Measurements from ENCODE around the gene PTGDS. TPM values are rescaled to one million over a fixed set of nuclear protein-coding genes. Genes with fewer than 3 reads are reported as not detected.
"Not testable (repeated sequence)": the region's sequence is repeated elsewhere in the genome, so short reads cannot be mapped to it uniquely, and the experiment has no call there.

Gene PTGDS
- total and polyA plus RNA-seq, 5 donors = 3,127 to 6,981 (median 5,038) TPM

DNA sequence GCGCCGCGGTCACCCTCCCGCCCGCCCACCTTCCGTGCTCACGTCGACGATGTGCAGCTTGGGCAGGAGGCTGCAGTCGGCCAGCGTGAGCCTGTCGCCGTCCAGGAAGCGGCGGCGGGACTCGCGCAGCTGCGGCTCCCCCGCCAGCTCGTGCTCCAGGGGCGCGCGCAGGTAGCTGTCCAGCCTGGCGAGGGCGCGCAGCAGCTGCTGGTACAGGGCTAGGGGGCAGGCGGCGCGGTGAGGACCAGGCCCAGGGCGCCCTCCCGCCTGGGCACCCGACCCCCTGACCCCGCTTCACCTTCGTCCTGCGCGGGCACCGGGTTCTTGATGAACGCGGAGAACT, 17.6 kb downstream of the PTGDS start:
- intact Hi-C loops (cut with DNase I) = no loop called here
- DNase-seq (peak in 1 of 3 donors; percentile 64), ATAC-seq (no peak)
- WGBS = 27% methylated on average over 40 of the region's 40 CpGs
- Histone ChIP-seq H3K27me3 (ENCODE audit: control insufficient read depth, insufficient read depth) (no peaks in the 10 kb centered on the region), H3K27ac (ENCODE audit: low read length) (no peak overlapping the region), H3K4me3 (ENCODE audit: low read length) (peak overlapping the region; percentile 4), H3K4me1 (ENCODE audit: control insufficient read depth, insufficient read depth, low read length) (peaks cover 8% of the 10 kb centered on the region), H3K9me3 (ENCODE audit: control insufficient read depth, low read length) (no peaks in the 10 kb centered on the region)

GRCh38 chr9:136995362-136995761, 18.1 kb downstream of the PTGDS start:
- ATAC-seq = no peak
- H3K9me3 ChIP-seq (ENCODE audit: control insufficient read depth, low read length) = no peaks in the 10 kb centered on the region
- peak in 1 of 3 donors; percentile 75 for DNase-seq
- H3K27me3 ChIP-seq (ENCODE audit: control insufficient read depth, insufficient read depth) = no peaks in the 10 kb centered on the region
- H3K4me1 ChIP-seq (ENCODE audit: control insufficient read depth, insufficient read depth, low read length) = peaks cover 8% of the 10 kb centered on the region
- no peak overlapping the region for H3K4me3 ChIP-seq (ENCODE audit: low read length)
- intact Hi-C loops (cut with DNase I) = no loop called here
- H3K27ac ChIP-seq (ENCODE audit: low read length) = no peak overlapping the region
- 19% methylated on average over 30 of the region's 30 CpGs for WGBS

DNA sequence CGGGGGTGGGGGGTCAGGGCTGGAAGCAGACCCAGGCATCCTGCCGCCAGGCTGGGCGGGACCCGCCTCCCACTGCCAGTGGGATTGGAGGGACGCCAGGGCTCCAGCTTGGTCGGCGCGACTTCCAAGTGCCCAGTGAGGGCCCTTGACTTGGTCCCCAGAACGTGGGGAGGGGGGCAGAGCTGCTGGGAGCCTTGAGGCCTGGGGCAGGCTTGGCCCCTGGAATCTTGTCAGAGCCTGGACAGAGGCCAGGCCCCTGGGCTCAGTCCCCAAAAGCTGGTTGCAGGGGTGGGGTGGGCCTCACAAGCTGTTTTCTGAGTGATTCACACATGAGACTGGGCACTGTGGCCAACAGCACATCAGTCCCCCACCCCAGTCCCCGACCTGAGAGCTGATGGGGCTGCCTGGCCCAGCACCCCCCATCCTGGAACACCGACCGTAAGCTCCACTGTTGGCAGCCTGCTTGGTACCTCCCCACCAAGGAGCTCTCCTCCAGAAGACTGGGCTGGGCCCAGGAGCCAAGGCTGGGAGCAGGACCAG, 18.5 kb downstream of the PTGDS start:
- Histone ChIP-seq H3K4me3 (ENCODE audit: low read length) (no peak overlapping the region), H3K9me3 (ENCODE audit: control insufficient read depth, low read length) (no peaks in the 10 kb centered on the region), H3K4me1 (ENCODE audit: control insufficient read depth, insufficient read depth, low read length) (peaks cover 8% of the 10 kb centered on the region), H3K27ac (ENCODE audit: low read length) (peak overlapping the region; percentile 12), H3K27me3 (ENCODE audit: control insufficient read depth, insufficient read depth) (no peaks in the 10 kb centered on the region)
- ATAC-seq = peak; percentile 2 to 7
- WGBS = 17% methylated on average over 12 of the region's 12 CpGs
- DNase-seq = peak; percentile 72 to 89 (median 89)
- intact Hi-C loops (cut with DNase I) = no loop called here

GRCh38 chr9:136996361-136997292, 19.3 kb downstream of the PTGDS start, which contains the start of gene CLIC3:
TSS of gene CLIC3 (minus strand) at chr9:136996568. CDS start at chr9:136996543, 25 bp downstream.
- Histone ChIP-seq H3K4me3 (ENCODE audit: low read length) (no peak within 1 kb of the TSS), H3K27ac (ENCODE audit: low read length) (peak within 1 kb of the TSS; percentile 12), H3K4me1 (ENCODE audit: control insufficient read depth, insufficient read depth, low read length) (peaks cover 4% of the 10 kb centered on the region), H3K27me3 (ENCODE audit: control insufficient read depth, insufficient read depth) (no peaks in the 10 kb centered on the region), H3K9me3 (ENCODE audit: control insufficient read depth, low read length) (no peaks in the 10 kb centered on the region)
- WGBS = 32% methylated on average over 35 of the region's 35 CpGs
- peak; percentile 56 to 81 (median 80) for DNase-seq
- intact Hi-C loops (cut with DNase I) = no loop called here
- ATAC-seq = peak in 1 of 2 donors; percentile 6

DNA sequence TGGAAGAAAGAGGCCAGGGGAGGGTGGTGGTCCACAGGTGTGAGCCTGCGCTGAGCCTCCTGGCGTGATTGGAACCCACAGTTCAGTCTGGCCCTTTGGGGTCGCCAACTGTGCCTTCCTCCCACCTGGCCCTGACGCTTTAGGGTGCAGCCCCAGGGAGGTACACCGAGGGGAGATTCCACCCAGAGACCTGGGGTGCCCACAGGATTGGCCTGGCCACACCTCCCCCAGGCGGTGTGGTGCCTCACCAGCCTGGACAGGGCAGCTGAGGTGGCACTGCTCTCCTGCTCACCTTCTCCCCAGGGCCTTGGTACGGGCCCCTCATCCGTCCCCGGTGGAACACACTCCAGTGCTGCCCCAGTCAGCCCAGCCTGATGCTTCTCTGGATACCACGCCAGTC, 20.1 kb downstream of the PTGDS start:
- intact Hi-C loops (cut with DNase I) = no loop called here
- no peak for ATAC-seq
- WGBS = 81% methylated on average over 10 of the region's 10 CpGs
- Histone ChIP-seq H3K27me3 (ENCODE audit: control insufficient read depth, insufficient read depth) (no peaks in the 10 kb centered on the region), H3K27ac (ENCODE audit: low read length) (no peak overlapping the region), H3K9me3 (ENCODE audit: control insufficient read depth, low read length) (no peaks in the 10 kb centered on the region), H3K4me3 (ENCODE audit: low read length) (no peak overlapping the region), H3K4me1 (ENCODE audit: control insufficient read depth, insufficient read depth, low read length) (peaks cover 4% of the 10 kb centered on the region)
- DNase-seq = no peak

DNA sequence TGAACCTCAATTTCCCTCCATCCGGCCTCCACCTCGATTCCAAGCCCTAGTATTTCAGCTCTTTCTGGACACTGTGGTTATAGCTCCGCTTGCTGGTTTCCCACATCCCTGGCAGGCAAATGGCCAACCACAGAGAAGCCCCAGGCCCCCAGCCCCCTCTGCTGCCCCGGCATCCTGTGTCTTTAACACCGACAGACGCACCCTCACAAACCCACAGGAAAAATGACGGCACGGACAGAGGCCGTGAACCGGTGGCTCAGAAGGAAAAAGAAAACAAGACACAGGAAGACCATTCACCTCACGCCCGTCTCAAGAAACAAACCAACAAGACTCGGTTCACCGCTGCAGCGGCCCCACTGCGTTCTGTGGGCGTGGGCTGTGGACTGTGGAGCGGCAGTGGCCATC, 20.5 kb downstream of the PTGDS start:
- Histone ChIP-seq H3K4me3 (ENCODE audit: low read length) (no peak overlapping the region), H3K27ac (ENCODE audit: low read length) (no peak overlapping the region), H3K9me3 (ENCODE audit: control insufficient read depth, low read length) (no peaks in the 10 kb centered on the region), H3K27me3 (ENCODE audit: control insufficient read depth, insufficient read depth) (no peaks in the 10 kb centered on the region), H3K4me1 (ENCODE audit: control insufficient read depth, insufficient read depth, low read length) (peaks cover 4% of the 10 kb centered on the region)
- 51% methylated on average over 18 of the region's 18 CpGs for WGBS
- no peak for ATAC-seq
- DNase-seq = no peak
- intact Hi-C loops (cut with DNase I) = no loop called here

GRCh38 chr9:137000177-137000930, 23.1 kb downstream of the PTGDS start:
- ATAC-seq (no peak), DNase-seq (no peak)
- 71% methylated on average over 10 of the region's 10 CpGs for WGBS
- H3K4me3 ChIP-seq (ENCODE audit: low read length) = no peak overlapping the region
- intact Hi-C loops (cut with DNase I) = no loop called here
- H3K9me3 ChIP-seq (ENCODE audit: control insufficient read depth, low read length) = no peaks in the 10 kb centered on the region
- H3K27me3 ChIP-seq (ENCODE audit: control insufficient read depth, insufficient read depth) = no peaks in the 10 kb centered on the region
- H3K27ac ChIP-seq (ENCODE audit: low read length) = no peak overlapping the region
- H3K4me1 ChIP-seq (ENCODE audit: control insufficient read depth, insufficient read depth, low read length) = no peaks in the 10 kb centered on the region

DNA sequence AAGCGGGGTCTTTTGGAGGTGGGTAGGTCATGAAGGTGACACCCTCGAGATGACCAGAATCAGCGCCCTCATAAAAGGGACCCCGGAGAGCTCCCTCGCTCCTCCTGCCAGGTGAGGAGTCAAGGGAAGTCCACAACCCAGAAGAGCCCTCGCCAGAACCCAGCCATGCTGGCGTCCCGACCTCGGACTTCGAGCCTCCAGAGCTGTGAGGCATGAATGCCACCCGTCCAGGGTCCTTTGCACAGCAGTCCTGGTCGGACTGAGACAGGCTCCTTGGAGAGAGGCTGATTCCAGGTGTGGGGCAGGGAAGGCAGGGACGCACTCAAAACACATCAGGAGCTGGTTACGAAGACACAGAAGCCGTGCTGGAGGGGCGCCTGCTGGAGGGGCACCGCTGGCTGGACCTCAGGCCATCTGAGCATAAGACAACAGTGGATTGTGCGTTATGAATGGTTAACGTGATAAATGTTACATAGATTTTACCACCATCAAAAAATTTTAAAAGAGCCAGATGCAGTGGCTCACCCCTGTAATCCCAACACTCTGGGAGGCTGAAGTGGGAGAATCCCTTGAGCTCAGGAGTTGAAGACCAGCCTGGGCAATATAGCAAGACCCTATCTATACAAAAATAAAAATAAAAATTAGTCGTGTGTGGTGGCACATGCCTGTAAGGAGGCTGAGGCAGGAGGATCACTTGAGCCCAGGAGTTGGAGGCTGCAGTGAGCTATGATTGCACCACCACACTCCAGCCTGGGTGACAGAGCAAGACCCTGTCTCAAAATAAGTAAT, 24.7 kb downstream of the PTGDS start:
- ATAC-seq (no peak), DNase-seq (no peak)
- H3K9me3 ChIP-seq (ENCODE audit: control insufficient read depth, low read length) = no peaks in the 10 kb centered on the region
- intact Hi-C loops (cut with DNase I) = no loop called here
- no peak overlapping the region for H3K4me3 ChIP-seq (ENCODE audit: low read length)
- H3K27ac ChIP-seq (ENCODE audit: low read length) = no peak overlapping the region
- 86% methylated on average over 20 of the region's 20 CpGs for whole genome bisulfite sequencing
- no peaks in the 10 kb centered on the region for H3K4me1 ChIP-seq (ENCODE audit: control insufficient read depth, insufficient read depth, low read length)
- no peaks in the 10 kb centered on the region for H3K27me3 ChIP-seq (ENCODE audit: control insufficient read depth, insufficient read depth)

- no peak for ATAC-seq
- 87% methylated on average over 10 of the region's 10 CpGs for WGBS
Measured at GRCh38 chr9:137002646-137003041, 25.3 kb downstream of the PTGDS start.

GRCh38 chr9:137004285-137004684, 27.0 kb downstream of the PTGDS start:
- H3K27me3 ChIP-seq (ENCODE audit: control insufficient read depth, insufficient read depth) = not testable (repeated sequence)

More at GRCh38 chr9:137002646-137003041, 25.3 kb downstream of the PTGDS start:
- H3K4me1 ChIP-seq (ENCODE audit: control insufficient read depth, insufficient read depth, low read length) = no peaks in the 10 kb centered on the region
- no peaks in the 10 kb centered on the region for H3K27me3 ChIP-seq (ENCODE audit: control insufficient read depth, insufficient read depth)
- no peak overlapping the region for H3K27ac ChIP-seq (ENCODE audit: low read length)
- no peaks in the 10 kb centered on the region for H3K9me3 ChIP-seq (ENCODE audit: control insufficient read depth, low read length)
- no peak overlapping the region for H3K4me3 ChIP-seq (ENCODE audit: low read length)
- intact Hi-C loops (cut with DNase I) = no loop called here
- DNase-seq = no peak

More at GRCh38 chr9:137004285-137004684, 27.0 kb downstream of the PTGDS start:
- H3K4me1 ChIP-seq (ENCODE audit: control insufficient read depth, insufficient read depth, low read length); DNase-seq; H3K27ac ChIP-seq (ENCODE audit: low read length); ATAC-seq; H3K4me3 ChIP-seq (ENCODE audit: low read length); H3K9me3 ChIP-seq (ENCODE audit: control insufficient read depth, low read length); intact Hi-C loops (cut with DNase I): not testable (repeated sequence)
- 42% methylated on average over 17 of the region's 17 CpGs for WGBS

Measured in right cardiac atrium (tissue), 5 donors.